Fibroblast of lung (primary cell): ENCODE results near the gene CLSTN2.

ENCODE experiments used
- CTCF ChIP-seq, 2 donors: IDR thresholded peaks in 1 of 2; conservative IDR thresholded peaks in 1 of 2; 1 replicate in 1 of 2; 2 replicates in 1 of 2; pipeline ENCODE4 v1.5.1; 2011 to 2012; ENCODE audit warnings: low read length in 2 of 2, control low read depth in 1 of 2, inconsistent platforms in 1 of 2, low read depth in 1 of 2, mild to moderate bottlenecking in 1 of 2
- EZH2 ChIP-seq: IDR thresholded peaks from 2 replicates; pipeline ENCODE4 v1.5.1; 2012; ENCODE audit warnings: low read length, control low read depth, mild to moderate bottlenecking; ENCODE audit errors: missing control alignments

DNA sequence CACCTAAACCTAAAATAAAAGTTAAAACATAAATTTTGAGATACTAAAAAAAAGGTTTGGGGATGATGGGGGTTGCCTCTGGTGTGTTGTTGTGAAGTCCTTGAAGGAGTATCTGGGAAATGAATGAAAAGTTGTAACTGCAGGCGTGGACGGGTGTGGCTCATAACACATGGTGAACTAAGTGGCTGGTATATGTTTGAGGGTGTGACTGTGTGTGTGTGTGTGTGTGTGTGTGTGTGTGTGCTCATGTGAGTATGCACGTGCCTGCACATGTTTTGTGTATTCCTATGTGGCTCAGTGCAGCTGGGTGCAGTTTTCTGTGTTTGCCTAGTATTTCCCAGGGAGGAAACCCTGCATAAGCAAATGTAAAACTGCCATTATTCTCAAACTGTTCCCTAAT, 513.0 kb downstream of the CLSTN2 start:
- TF ChIP-seq CTCF (conservative IDR thresholded peaks at IDR 0.05 in 1 of 2, IDR thresholded peaks at IDR 0.05 in 1 of 2; ENCODE audit: low read depth in 1 of 2, low read length in 2 of 2) (no peak), EZH2 (no peak)
